Dermis microvascular lymphatic vessel endothelial cell (primary cell): ENCODE data around the gene SRSF4. TPM values are rescaled to one million over a fixed set of nuclear protein-coding genes. Genes with fewer than 3 reads are reported as not detected.
"Not testable (repeated sequence)": the region's sequence is repeated elsewhere in the genome, so short reads cannot be mapped to it uniquely, and the experiment has no call there.

Source experiments
- DNase-seq, 2 donors: peaks; one replicate each; pipeline versions ENCODE4 v3.0.0 to v3.0.0-alpha.2; 2010; ENCODE audit warnings: low read depth in 2 of 2
- total RNA-seq: library from RNA; depleted of rRNA; stranded (reverse); fragments of >200 nt; gene quantifications from 2 replicates; pipeline ENCODE4 v1.2.1, GENCODE V29; 2014

Gene SRSF4
- total RNA-seq, 1 donor from 2014 or later: 25.3 TPM

DNA sequence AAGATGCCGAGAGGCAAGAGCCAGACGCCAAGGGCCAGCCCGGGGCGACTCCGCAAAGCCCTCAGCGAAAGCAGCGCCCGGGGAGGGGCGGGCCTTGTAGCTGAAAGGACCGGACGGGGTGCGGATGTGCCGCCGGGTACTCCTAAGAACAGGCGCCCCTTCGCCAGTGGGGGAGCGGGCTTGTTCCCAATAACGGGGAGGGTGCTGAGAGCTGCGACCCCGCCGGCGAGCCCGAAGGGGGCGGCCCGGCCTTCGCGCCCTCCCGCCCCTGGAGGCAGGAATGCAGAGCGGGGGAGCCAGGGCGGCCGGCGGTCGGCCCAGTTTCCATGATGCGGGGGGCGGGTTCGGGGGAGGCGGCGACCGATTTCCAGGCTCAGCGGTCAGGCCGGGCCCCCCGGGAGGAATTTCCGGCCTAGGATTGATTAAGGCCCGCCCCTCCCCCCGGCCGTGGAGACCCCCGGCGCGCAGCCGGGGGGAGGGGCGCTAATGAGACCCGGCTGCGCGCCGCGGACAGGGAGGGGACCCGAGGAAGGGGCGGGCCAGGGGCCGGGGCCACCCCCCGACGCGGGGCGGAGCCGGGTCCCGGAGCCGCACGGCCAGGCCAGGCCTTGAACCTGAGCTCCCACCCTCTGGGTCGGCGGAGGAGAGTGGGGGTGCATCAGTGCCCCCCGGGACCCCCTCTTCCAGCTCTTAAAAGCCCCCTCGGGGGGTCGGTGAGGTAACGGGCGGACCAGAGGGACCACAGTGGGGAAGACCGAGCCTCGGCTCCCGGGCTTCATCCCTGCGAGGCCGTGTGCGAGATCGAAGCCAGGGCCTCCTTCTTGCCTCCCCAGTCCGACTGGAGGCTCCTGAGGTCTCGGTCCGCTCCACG, 57.1 kb downstream of the SRSF4 start:
- peak; percentile 45 to 70 for DNase-seq

DNA sequence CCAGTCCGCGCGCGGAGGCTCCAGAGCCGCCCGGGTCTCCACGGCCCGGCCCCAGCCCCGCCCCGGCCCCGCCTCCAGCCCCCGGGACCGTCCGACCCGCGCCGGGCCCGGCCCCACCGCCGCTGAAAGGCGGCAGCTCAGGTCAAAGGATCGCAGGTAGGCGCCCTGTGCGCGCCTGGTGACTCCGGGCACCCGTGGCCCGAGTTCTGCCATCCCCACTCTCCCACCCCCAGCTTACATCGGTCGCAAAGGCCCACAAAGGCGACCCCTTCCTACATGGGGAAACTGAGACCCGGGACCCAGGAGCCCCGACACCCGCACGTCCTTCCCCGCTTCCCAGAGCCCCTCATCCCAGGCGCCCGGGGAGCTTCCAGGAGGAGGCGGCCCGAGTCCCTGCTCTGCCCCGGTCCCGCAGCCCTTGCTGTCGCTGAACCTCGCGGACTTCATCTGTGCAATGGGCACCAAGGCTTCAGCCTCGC, 57.8 kb downstream of the SRSF4 start, which contains the start of gene TMEM200B:
Gene TMEM200B, minus strand, starts transcription at position 17 of the 479 bp plus-strand sequence. CDS start 2,075 bp downstream, outside the sequence.
- no peak for DNase-seq

DNA sequence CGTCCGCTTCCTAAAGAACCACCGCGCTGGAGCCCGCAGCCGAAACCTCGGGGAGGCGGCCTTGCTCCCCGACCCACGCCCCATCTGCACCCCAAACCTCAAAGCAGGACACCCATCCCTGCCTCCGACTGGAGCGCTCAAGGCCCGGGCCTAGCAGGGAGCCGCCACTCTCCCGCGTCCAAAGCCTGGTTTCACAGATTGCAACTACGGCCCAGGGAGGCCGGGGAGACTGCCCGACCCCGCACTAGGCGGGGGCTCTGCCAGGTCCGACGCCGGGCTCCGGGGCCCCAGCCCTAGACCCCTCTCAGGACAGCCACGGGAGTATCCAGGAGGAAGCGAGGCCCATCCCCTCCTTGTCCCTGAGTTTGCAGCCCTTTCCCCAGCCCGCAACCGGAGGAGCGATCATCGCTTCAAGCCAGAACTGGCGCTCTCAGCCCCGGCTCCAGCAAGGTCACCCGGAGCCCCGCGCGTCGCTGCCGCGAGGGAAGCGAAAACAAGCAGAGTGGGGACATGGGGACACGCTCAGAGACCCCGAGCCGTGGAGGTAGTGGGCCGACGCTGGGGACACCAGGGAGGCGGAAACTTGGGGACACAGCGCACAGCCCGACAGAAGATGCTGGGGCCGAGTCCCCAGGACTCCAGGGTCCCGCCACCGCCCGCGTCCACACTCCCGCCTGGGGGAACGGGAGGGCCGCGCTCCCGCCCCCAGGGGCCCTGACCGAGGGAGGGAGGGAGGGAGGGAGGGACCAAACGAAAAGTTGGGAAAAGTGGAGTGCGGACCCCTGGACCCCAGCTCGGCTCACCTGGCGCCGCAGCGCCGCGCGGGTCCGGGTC, 58.4 kb downstream of the SRSF4 start:
- DNase-seq: no peak

DNA sequence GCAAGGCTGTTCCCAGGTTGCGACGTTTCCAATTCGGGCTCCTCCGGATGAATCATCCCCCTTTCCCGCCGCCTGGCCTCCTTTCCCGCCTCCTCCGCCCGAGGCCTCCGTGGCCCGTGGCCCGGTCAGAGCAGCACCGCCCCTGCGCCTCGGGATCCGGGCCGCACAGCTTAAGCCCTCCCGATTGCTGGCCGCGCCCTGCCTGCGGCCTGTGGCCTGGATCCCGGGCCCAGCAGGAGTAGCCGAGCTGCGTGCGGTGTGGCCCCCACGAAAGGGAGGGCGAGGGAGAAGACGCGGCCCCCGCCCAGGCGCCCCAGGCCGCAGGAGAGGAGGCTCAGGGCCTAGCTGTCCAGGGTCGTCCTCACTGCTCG, 59.0 kb downstream of the SRSF4 start:
- DNase-seq: no peak

DNA sequence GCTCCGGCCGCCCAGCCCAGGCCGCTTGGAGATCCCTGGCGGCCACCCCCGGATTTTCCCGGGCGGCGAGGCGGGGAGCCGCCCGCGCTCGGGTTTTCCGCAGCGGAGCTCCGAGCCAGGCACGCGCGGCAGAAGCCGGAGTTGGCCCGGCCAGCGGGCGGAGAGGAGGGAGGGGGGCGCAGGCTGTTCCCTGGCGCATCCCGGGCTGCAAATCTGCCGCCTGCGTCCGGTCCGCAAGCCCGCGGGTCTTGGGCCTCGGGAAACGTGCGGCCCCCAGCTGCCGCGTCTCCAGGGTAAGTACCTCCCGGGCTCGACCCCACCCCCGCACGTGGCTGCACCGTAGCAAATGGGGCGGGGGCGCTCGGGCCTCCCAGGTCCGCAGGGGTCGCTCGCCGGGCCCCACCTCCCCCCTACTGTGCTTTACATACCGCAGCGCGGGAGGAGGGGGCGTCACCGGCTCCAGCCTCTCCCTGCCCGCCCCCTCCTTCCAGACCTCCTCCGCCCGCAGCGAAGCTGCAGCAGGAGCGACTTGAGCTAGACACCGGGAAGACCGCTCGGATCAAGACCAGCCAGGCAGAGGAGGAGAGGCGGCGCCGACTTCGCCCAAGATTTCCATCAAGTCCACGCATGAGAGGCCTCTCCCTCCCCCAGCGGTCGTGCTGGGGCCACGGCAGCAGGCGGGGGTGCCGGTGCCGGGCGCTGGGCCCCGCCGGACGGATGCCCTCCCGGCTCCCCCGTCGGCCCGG, 59.6 kb downstream of the SRSF4 start:
- DNase-seq: peak in 1 of 2 donors; percentile 16

DNA sequence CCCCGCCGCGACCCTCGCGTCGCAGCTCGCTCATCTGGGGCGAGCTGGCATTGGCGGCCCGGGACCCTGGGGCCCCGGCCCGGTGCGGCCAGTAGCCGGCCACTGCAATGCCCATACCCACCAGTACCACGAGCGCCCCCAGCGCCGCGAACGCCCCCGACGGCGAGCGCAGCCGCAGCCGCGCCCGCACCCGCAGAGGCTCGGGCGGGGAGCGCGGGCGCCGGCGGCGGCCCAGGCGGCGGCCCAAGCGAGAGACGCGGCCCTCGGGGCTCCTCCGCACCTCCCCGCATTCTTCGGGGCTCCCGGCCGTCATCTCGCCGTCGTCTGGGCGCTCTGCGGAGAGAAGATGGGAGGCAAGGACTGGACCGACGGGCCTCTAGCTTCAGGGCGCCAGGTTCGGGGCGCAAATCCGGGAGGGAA, 60.2 kb downstream of the SRSF4 start:
- DNase-seq: no peak

DNA sequence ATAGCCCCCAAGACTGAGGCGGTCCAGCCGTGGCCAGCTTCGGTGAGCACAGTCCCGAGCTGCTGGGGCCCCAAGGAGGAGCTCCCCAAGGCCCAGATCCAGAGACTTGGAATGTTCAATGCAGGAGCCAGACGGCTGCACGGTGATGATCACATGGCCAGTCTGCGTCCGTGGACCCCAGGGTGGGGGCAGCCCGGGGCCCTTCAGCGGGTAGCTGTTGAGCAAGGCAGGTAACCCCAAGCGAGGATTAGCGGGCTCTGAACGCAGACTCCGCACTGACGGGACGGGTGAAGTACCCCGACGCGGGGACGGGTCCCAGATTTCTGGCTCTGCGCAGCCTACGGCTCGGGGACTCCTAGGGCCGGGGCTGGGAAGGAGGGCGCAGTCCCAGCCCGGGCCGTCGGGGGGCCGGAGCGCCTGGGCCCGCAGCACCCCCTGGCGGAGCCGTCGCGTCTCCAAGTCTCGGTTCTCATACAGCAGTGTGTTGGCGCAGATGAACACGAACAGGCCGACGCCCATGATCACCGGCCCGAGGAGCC, 60.7 kb downstream of the SRSF4 start:
- peak in 1 of 2 donors; percentile 59 for DNase-seq

DNA sequence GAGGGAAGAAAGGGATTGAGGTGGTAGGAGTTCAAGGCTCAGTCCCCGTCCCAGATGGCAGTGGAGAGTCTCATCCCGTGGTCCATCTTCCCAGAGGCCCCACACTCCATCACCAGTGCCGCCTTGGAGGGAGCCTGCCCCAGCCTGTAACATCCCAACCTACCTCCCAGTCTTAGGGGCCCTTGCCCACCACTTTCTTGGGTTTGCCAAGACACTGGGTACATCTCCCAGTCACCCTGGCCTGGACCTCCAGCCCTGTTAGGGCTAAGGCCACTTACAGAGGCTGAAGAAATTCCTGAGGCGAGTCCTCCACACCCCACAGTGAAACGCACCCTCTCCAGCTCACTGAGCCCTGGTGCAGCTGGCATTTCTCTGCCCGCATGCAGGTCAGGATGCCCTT, 61.3 kb downstream of the SRSF4 start:
- no peak for DNase-seq

DNA sequence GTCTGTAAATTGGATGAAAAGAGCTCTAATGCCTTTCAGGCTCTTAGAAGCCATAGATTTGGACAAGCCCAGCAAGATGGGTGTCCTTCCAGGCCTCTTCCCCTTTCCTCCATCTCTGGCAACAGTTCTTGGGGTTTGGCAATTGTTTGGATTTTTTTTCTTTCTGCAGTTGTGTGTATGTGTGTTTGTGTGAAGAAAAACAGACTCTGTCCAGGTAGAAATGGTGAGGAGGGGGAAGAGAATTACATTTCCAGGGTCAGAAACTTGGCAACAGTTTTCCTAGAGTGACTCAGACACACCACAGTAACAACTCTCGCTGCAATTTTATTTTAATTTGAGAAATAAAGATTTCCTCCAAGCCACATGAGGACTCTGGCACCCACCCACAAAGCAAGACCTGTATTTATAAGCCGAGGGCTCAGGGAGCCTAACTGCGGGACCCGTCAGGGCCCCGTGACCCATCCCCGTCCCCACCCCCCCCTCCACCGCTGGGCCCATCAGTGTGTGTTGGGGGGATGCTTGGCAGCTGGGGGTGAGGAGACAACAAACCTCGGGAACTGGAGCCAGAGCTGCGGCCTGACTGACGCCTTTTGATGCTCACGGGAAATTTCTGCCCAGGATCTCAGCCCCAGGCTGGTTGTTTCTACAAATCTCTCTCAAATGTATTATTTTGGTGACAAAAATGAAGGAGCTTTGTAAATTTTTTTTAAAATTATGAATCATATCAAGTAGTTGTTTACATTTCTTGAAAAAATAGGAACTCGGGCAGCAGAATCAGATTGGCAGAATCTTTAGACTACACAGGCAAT, 62.4 kb downstream of the SRSF4 start:
- no peak for DNase-seq

DNA sequence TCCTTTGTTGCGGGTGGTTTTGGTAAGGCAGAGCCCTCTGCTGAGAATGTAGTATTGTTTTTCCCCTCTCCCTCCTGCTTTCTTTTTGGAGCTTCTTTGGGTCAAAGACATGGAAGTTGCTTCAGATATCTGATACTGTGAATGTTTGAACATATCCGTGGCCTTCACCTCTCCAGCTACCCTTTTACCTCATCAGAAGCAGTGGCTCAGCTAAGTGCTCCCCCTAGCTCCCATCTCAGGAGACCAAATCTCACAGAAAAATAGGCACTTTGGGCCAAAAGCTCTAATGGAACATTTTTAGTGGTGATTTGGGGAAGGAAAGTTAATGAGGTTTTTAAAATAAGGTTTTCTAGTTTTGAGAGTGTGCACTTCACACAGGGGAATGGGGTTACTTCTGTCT, 64.3 kb downstream of the SRSF4 start:
- no peak for DNase-seq

DNA sequence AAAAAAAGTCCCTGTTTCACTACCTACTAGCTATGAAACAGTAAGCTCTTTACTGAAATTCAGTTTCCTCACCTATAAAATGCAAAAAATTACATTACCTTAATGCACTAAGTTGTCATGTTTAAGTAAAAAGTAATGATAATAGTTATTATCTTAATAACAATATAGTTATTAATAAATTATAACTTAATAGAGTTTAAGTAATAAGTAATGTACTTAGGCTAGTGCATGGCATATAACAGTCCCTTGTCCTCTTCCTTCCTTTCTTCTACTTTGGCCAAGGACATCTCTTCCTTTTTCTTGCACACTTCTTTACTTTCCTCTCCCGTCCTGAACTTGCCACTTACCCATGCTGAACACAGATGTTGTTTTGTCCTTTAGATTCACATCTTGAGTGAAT, 67.0 kb downstream of the SRSF4 start:
- no peak for DNase-seq

DNA sequence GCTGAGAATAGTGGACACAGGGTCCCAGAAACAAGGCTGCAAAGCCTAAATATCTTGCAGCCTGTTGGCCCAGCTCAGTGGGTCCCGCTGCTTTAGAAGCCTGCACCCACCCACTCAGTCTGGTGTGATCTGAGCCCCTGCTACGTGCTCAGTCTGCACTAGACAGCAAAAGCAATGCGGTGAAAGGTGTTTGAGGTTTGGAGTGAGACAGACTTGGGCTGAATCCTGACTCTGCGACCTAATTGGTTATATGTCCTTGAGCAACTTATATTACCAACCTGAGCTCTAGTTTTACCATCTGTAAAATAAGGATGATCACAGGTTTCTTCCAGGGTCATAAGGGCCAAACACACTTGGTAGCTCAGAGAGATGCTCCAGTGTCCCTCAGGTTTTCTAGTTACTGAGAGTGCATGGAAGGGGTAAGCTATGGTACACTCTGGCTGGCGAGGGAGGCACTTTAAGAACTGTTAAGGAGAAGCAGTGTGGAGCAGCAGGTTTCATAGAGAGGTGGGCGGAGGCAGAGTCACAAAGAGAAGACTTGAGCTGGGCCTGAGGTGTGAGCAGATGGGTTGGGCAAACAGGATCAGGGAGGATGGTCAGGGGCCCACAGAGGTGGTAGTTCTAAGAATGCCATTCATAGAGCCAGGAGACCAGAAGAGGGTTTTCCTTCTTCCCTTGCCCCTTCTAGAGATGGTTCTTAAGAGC, 68.1 kb downstream of the SRSF4 start:
- DNase-seq: no peak

DNA sequence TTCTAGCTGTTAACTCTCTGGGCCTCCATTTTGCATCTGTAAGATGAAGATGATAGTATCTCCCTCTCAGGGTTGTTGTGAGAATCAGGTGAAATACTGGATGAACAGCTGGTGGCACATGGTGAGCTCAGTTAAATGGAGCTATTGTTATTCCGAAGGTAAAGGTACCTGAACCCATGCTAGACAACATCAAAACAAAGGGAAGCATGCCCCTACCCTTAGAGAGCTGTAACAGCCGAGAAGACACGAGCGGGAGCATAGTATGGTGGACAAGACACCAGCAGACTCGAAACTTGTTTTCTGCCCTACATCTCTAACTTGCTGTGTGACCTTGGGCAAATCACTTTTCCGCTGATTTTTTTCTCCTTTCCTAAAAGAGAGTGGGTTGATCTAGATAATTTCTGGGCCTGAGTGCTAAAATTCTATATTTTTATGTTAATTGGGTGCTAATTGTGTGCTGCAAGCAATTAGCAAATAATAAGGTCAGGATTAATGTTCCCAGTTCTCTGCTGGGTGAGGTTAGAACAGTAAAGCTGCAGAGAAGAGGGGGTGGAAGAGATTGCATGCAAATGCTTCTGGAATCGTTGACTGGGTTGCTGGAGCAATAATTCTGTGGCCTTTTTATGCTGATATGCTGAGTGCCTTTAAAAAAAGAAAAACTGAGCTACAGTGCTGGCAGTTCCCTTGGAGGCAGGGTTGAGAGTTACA, 68.8 kb downstream of the SRSF4 start:
- no peak for DNase-seq

DNA sequence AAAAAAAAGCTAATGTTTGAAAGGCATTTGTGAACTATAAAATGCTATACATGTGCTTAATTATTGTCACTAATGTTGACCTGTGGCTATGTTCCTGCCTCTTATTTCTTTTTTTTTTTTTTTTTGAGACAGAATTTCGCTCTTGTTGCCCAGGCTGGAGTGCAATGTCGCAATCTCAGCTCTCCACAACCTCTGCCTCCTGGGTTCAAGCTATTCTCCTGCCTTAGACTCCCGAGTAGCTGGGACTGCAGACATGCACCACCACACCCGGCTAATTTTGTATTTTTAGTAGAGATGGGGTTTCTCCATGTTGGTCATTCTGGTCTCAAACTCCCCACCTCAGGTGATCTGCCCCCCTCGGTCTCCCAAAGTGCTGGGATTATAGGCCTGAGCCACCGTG, 73.7 kb downstream of the SRSF4 start:
- DNase-seq: not testable (repeated sequence)

DNA sequence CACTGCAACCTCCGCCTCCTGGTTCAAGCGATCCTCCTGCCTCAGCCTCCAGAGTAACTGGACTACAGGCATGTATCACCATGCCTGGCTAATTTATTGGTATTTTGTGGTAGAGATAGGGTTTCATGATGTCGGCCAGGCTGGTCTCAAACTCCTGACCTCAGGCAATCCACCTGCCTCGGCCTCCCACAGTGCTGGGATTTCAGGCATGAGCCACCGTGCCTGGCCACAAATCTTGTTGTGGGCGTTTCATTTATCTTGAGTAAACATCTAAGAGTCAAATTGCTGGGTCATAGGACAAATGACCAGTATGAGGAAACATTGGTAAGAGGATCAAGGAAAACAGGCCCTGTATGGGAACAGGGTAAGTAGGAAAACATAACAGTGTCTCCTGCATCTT, 75.9 kb downstream of the SRSF4 start:
- no peak for DNase-seq

DNA sequence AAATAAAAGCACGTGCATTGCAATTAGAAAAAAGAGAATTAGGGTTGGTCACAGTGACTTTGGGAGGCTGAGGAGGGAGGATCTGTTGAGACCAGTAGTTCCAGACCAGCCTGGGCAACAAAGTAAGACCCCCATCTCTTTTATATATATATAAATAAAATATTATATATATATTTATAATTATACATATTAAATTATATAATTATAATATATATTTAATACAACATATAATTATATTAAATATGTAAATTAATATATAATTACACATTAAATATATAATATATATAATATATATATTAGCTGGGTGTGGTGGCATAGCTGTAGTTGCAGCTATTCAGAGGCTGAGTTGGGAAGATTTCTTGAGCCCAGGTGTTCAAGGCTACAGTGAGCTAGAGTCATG, 81.2 kb downstream of the SRSF4 start:
- no peak for DNase-seq

DNA sequence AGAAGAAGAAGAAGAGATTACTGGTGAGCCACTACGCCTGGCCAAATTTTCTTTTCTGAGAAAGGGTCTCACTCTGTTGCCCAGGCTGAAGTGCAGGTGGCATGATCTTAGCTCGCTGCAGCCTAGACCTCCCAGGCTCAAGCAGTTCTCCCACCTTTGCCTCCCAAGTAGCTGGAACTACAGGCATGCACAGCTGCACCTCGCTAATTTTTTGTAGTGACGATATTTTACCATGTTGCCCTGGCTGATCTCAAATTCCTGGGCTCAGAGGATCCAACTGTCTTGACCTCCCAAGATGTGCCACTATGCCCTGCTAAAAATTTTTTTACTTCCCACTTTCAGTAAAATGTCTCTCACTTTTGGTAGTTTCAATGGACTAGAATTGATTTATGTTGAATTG, 82.4 kb downstream of the SRSF4 start:
- DNase-seq: no peak
